Activated naive CD8-positive, alpha-beta T cell treated with anti-CD3 and anti-CD28 coated beads, Interleukin-2, amount 10 ng/mL, durations not matched to agents 7 days and 5 days (primary cell): ENCODE results near the gene ITGB2. TPM values are rescaled to one million over a fixed set of nuclear protein-coding genes. Genes with fewer than 3 reads are reported as not detected.

Experiments used
- ATAC-seq: fragments of 150-1000 bp; cut with Tn5 transposase; one replicate; pipeline ENCODE4 v1.10.0; 2021; ENCODE audit warnings: low read depth, moderate library complexity
- POLR2A ChIA-PET: fragments of 350-600 bp; sonication (Branson Sonifier 250); formaldehyde crosslinking; loops from one replicate; lab custom pipeline; 2021; ENCODE audit warnings: antibody characterized with exemption; lab: Charles Lee
- DNase-seq: peaks from one replicate; pipeline ENCODE4 v3.0.0; 2021
- H3K27ac Mint-ChIP-seq: one replicate; pipeline ENCODE4 v1.8.0; 2022; ENCODE audit warnings: mild to moderate bottlenecking, mixed read lengths
- H3K27me3 Mint-ChIP-seq: one replicate; pipeline ENCODE4 v1.8.0; 2022; ENCODE audit warnings: mild to moderate bottlenecking, moderate library complexity, mixed read lengths
- H3K36me3 Mint-ChIP-seq: one replicate; pipeline ENCODE4 v1.8.0; 2021; ENCODE audit warnings: mild to moderate bottlenecking, mixed read lengths
- H3K4me1 Mint-ChIP-seq: one replicate; pipeline ENCODE4 v1.8.0; 2021; ENCODE audit warnings: mixed read lengths
- H3K4me3 Mint-ChIP-seq: one replicate; pipeline ENCODE4 v1.8.0; 2022; ENCODE audit warnings: mild to moderate bottlenecking, moderate library complexity, mixed read lengths
- H3K9me3 Mint-ChIP-seq: one replicate; pipeline ENCODE4 v1.8.0; 2021; ENCODE audit warnings: mixed read lengths
- total RNA-seq, 2 experiments: library from RNA; stranded (reverse); gene quantifications; one replicate each; pipeline ENCODE4 v1.2.3, GENCODE V29; 2021

Gene ITGB2
- total RNA-seq = 100 to 1,000 TPM; 416 to 452 TPM

DNA sequence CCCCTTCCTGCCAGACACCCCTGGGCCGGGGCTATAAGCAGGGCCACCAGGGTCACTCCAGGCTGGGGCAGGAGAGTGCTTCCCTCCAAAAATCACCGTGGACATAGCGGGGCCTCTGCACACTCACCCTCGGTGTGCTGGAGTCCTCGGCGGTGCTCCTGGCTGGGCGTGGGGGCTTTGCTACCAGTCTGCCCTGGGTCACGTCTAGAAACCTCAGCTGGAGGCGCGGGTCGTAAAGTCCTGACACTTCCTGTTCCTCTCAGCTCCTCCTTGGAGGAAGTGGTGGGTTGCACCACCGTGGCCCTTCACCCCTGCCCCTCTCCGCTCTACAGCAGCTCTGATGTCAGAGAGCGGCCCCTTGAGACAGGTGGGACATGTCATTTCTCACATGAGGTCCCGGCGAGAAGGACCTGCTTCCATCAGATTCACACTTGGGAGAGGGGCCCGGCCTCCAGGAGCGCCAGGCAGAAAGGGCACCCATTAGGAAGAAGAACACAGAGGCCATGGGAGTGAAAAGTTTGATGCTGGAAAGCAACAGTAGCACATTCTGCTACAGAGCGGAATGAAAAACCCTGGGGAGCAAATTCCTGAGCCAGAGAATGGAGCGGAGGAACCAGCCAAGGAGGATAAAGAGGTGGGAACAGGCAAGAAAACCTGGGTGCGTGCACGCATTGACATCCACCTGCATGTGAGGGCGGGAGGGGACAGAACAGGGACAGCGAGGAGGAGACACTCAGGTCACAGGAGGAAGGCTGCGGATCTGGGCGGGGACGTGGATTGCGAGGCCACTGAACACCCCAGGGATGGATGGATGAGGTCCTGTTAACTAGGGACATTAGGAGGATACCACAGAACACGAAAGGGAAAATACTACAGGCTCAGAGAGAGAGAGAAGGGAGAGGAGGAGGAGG lies at the start of gene ITGB2:
Gene ITGB2, minus strand, starts transcription at position 206 of the 911 bp plus-strand sequence. CDS start 10,117 bp downstream, outside the sequence.
- Mint-ChIP-seq H3K27me3 (no peaks in the 10 kb centered on the region), H3K27ac (peak within 1 kb of the TSS; percentile 99), H3K4me3 (peak within 1 kb of the TSS; percentile 100), H3K9me3 (no peaks in the 10 kb centered on the region), H3K36me3 (peaks cover 36% of the 10 kb centered on the region), H3K4me1 (peaks cover 53% of the 10 kb centered on the region)
- POLR2A ChIA-PET = interaction anchor here (1.0 to 5.4 kb wide), 5 partner anchors 7 to 119 kb away, joined by 6 to 39 read pairs (median 9); partner anchors contain the start of genes PTTG1IP and UBE2G2
- ATAC-seq = peak; percentile 74
- peak; percentile 70 for DNase-seq

DNA sequence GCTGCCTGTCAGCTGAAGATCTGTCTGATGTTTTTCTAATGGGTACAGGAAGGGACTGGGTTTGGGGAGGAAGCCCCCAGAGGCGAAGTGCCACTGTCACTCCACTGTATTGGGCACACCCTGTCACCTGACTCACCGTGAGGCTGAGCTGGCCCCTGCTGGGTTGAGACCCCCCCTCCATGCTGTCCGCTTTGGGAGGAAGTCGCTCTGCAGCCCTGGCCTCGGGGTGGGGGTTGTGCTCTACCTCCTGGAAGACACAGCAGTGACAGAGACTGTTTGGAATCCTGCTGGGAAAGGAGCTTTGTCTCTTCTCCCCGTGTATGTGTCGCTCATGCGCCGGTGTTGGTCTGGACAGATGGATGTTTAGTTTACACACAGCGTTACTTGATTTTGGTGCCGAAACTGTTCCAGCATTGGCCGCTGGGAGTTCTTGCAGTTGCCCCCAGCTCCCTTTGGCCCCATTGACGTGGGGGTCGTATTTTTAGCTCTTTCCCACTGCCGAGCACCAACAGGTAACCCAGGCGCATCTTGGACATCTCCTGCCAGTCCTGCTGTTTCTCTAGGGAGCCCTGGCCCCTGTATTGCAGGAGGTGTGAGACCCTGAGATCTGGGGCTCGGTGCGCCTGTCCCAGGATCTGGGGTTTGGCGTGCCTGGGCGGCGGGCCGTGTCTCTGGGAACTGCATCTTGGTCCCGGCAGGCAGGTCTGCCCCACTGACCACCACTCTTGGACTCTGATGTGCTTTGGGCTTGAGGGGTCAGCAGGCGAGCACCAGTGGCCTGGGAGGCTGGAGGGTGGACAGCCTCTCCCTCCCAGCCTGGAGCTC lies 49.4 kb upstream of the ITGB2 start:
- no peaks in the 10 kb centered on the region for H3K27me3 Mint-ChIP-seq
- H3K27ac Mint-ChIP-seq = peak overlapping the region; percentile 78
- ATAC-seq (peak; percentile 67), DNase-seq (no peak)
- H3K36me3 Mint-ChIP-seq = peaks cover 6% of the 10 kb centered on the region
- H3K4me1 Mint-ChIP-seq = peaks cover 19% of the 10 kb centered on the region
- POLR2A ChIA-PET = interaction anchor here (1.5 kb wide), 1 partner anchor 16 kb away, joined by 3 read pairs; no protein-coding TSS in a partner anchor
- no peaks in the 10 kb centered on the region for H3K9me3 Mint-ChIP-seq
- H3K4me3 Mint-ChIP-seq = peak overlapping the region; percentile 29

DNA sequence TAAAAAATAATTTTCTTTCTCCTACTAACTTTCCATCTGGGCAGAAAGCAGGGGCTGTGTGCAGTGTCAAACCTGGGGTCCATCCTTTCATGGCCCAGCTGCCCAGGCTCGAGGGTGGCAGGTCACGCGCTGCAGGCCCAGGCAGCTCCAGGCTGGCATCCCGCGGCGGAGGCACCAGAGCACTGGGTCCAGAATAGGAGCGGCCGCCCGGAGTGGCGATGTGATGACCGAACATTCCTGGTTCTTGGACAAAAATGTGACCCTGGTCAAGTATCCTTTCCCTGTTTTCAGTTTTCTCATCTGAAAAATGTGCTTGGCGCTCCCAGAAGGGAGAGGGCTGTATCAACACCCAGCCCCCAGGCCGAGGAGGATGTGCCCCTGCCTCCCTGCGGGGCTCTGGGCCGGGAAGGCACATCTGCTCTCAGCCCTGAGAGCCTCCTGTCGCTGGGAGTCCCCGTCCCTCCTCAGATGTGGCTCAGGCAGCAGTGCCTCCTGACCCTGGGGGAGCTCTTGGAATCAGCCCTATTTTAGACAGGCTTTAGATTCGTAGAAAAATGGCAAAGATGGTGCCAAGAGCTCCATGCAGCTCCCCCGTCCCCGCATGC lies 48.5 kb upstream of the ITGB2 start:
- ATAC-seq (no peak), DNase-seq (no peak)
- Mint-ChIP-seq H3K27me3 (no peaks in the 10 kb centered on the region), H3K36me3 (peaks cover 14% of the 10 kb centered on the region), H3K27ac (peak overlapping the region; percentile 78), H3K9me3 (no peaks in the 10 kb centered on the region), H3K4me1 (peaks cover 27% of the 10 kb centered on the region), H3K4me3 (peak overlapping the region; percentile 29)
- POLR2A ChIA-PET = interaction anchor here (1.5 kb wide), 1 partner anchor 17 kb away, joined by 3 read pairs; no protein-coding TSS in a partner anchor

DNA sequence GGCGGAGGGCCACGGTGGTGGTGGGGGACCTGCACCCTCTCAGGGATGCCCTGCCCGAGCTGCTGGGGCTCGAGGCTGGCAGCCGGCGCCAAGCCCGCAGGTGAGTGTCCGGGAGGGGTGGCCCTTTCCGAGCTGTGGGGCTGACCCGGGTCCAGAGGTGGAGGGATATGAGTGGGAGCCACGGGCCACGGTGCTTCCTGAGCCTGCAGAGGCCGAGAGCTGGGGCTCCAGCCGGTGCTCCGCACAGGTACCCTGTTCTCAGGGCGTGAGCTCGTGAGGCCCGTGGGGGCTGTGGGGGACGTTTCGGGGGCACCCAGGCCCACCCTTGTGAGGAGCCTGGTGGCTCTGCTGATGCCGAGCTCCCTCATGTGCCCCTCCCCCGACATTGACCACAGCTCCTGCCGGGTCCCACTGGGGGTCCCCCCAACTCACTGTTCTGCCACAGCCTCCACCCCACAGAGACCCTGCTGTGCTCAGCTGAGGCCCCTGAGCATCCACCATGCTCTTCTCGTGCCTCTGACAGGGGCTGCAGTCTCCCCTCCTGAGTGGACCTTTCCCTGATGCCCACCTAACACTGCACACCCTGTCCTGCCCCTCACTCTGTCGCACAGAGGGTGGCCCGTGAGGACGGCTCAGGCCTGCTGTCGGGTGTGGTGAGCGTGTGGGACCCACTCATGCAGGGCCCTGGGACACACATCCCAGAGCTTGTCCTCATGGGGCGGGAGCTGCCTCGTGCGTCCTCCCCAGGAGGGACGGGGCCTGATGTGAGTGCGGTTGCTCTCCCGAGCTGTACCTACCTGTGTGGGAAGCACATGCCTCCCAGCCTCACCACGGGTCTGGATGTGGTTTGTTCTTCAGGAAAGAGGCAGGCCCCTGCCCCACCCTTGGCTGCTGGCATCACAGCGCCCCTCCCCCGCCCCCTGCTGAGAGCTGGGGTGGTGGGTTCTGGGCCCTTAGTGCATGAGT lies 46.7 kb upstream of the ITGB2 start:
- Mint-ChIP-seq H3K36me3 (peaks cover 23% of the 10 kb centered on the region), H3K4me3 (no peak overlapping the region), H3K4me1 (peaks cover 32% of the 10 kb centered on the region), H3K27ac (no peak overlapping the region), H3K9me3 (no peaks in the 10 kb centered on the region), H3K27me3 (no peaks in the 10 kb centered on the region)
- no peak for ATAC-seq
- no peak for DNase-seq
- POLR2A ChIA-PET = interaction anchor here (1.0 kb wide), 1 partner anchor 169 kb away, joined by 3 read pairs; no protein-coding TSS in a partner anchor

DNA sequence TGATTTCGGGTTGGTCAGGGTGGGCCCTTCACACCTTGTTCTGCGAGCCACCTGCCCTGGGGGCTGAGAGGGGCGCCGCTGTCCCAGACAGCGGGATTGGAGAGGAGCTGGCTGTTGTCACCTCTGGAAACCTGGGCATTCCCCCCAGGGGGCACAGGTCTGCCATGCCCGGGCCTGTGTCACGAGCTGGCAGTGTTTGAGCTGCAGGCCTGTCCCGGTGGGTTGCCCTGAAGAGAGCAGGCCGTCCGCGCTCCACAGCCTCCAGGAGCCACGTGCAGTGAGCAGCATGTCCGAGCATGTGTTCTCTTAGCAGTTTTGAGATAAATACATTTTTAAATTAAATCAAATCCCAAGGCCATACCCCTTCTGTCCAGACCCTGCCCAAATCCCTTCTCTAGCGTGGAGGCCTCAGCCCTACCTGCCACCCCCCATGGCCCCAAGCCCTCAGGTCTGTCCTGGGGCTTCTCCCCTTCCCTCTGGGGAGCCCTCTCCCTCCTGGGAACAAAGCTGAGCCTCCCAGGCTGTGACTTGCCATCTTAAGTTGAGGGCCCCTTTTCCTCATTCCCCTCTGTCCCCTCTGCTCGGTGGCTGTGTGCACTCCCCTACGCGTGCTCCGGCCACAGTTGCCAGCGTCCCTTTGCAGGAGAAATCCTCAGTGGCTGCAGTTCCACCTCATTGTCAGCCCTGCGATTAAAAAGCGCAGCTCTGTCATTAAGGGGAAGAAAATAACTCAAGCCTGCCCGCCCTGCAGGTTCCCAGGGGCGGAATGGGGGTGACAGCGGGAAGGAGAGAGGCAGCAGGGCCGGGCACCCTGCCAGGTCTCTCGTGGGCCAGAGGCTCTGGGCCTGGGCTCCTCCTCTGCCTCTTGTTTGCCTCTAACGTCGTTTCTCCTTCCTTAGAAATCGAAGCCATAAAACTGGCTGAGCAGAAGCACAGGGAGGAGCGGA lies 45.7 kb upstream of the ITGB2 start:
- Mint-ChIP-seq H3K4me1 (peaks cover 31% of the 10 kb centered on the region), H3K27me3 (no peaks in the 10 kb centered on the region), H3K4me3 (no peak overlapping the region), H3K27ac (no peak overlapping the region), H3K9me3 (no peaks in the 10 kb centered on the region), H3K36me3 (peaks cover 23% of the 10 kb centered on the region)
- POLR2A ChIA-PET = interaction anchor here (0.8 to 1.0 kb wide), 2 partner anchors 117 to 170 kb away, joined by 3 read pairs; no protein-coding TSS in a partner anchor
- ATAC-seq (no peak), DNase-seq (no peak)

DNA sequence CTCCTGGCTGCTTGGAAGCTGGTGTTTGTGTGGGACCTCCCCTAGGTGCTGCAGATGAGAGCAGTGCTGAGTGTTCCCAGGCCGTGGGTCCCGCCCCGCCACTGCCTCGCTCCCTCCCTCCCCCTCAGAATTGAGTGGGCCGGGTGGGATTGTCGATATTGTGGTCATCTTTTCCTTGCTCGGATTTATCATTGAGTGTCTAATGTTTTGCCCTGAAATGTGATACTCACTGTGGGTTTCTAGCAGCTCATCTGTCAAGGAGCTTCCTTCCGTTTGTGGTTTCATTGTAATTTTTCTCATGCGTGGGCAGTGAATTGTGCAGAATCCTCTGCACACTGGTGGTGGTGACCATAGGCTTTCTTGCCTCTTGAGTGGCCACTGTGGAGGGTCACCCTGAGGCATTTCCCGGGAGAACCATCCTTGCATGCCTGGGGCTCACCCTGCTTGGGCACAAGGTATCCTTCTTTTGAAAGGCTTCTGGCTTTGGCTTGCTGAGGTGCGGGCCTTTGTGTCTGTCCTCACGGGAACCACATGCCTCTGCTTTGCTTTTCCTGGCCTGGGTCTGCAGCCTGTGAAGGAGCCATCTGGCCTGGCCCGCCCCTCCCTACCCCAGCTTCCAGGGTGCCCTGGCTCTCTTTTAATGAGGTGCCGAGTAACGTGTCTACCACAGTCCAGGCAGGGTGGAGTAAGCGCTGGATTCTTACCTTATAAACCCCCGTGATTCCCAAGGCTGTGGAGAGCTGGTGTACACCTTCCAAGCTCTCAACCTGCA lies 44.7 kb upstream of the ITGB2 start:
- DNase-seq (no peak), ATAC-seq (peak; percentile 26)
- POLR2A ChIA-PET = interaction anchor here (0.7 to 0.8 kb wide), 2 partner anchors 26 to 118 kb away, joined by 3 read pairs; partner anchors contain the start of gene SLX9
- peaks cover 31% of the 10 kb centered on the region for H3K4me1 Mint-ChIP-seq
- H3K9me3 Mint-ChIP-seq = no peaks in the 10 kb centered on the region
- H3K4me3 Mint-ChIP-seq = peak overlapping the region; percentile 2
- H3K27me3 Mint-ChIP-seq = no peaks in the 10 kb centered on the region
- peaks cover 25% of the 10 kb centered on the region for H3K36me3 Mint-ChIP-seq
- H3K27ac Mint-ChIP-seq = peak overlapping the region; percentile 3

DNA sequence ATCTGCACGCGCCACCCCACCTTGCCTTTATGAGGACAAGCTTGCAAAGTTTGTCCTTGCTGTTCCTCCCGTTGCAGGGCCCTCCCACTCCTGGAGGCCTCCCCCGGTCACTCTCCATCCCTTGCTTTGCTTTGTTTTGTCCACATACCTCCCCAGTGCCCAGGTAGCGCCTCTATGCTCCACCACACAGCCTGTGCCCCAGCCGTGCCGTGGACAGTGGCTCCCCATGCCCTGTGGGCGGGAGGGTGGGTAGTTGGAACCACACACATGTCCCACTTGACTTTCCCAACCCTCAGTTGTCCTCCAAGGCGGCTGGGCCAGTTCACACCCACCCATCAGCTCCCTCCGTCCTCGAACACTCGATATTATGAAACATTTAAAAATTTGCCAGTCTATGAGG lies 43.7 kb upstream of the ITGB2 start:
- Mint-ChIP-seq H3K36me3 (peaks cover 25% of the 10 kb centered on the region), H3K9me3 (no peaks in the 10 kb centered on the region), H3K4me3 (no peak overlapping the region), H3K4me1 (peaks cover 22% of the 10 kb centered on the region), H3K27me3 (no peaks in the 10 kb centered on the region), H3K27ac (no peak overlapping the region)
- DNase-seq (no peak), ATAC-seq (no peak)
- POLR2A ChIA-PET = no interaction called here

DNA sequence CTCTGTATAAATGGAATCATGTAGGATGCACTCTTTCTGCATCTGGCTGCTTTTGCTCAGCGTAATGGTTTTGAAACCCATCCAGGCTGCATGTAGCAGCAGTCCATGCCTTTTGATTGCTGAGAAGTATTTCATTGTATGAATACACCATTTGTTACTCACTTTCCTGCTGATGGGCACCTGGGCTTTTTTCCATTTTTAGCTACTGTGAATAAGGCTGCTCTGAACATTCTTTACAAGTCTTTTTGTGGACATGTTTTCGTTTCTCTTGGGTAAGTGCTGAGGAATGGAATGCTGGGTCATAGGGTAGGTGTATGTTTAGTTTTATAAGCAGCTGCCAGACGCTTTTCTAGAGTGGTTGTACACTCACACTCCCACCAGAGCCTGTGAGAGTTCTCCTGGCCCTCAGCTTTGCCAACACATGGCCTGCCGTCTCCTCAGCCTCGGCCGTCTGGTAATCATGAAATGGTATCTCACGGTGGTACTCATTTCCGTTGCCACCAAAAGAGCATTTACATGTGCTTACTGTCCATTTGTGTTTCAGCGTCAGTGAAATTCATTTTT lies 41.8 kb upstream of the ITGB2 start:
- no peak for ATAC-seq
- Mint-ChIP-seq H3K4me3 (no peak overlapping the region), H3K27me3 (no peaks in the 10 kb centered on the region), H3K36me3 (peaks cover 25% of the 10 kb centered on the region), H3K9me3 (no peaks in the 10 kb centered on the region), H3K27ac (no peak overlapping the region), H3K4me1 (peaks cover 19% of the 10 kb centered on the region)
- DNase-seq = no peak
- POLR2A ChIA-PET = no interaction called here

DNA sequence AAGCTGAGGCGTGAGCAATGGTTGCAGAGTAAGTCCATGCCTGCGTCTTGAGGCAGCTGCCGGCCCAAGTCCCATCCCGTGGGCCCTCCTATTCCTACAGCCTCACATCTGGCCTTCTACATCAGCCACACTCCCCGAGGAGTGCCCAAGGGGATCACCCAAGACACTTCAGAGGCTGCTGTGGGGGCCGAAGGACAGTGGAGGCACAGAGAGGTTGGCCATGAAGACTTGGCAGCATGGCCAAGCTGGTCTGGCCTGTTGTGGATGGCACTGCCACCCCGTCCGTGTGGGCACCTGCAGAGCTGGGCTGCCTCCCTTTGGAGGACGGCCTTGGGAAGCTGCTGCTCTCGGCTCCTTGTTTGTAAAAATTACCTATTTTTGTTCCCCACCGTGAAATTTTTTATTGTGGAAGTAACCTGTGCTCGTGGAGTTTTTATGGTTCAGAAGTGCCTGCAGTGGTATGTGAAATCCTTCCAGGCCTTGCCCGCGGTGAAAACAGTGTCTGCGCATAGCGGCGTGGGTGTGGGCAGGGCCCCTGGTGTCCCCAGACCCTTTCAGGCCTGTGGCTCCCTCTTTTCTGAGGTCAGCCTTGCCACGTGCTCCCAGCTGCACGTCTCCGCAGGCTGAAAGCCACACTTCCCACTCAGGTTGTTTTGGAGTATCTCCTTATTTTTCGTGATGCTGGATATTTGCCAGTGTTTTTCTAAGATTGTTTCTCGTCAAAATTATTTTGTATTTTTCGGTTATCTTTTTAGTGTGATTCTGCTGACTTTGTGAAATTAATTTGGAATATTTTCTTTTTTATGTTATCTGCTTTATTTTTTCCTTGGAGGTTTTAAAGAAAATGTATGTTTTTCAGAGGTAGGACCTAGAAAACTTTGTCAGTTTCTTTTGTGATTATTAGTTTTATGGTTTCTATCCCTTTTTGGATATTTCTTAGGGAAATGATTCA lies 39.7 kb upstream of the ITGB2 start:
- Mint-ChIP-seq H3K9me3 (no peaks in the 10 kb centered on the region), H3K4me1 (peaks cover 16% of the 10 kb centered on the region), H3K27me3 (no peaks in the 10 kb centered on the region), H3K4me3 (no peak overlapping the region), H3K27ac (no peak overlapping the region), H3K36me3 (peaks cover 22% of the 10 kb centered on the region)
- DNase-seq (no peak), ATAC-seq (no peak)
- POLR2A ChIA-PET = no interaction called here
